Breast epithelium (tissue), 3 donors: ENCODE measurements around the gene MUC5AC.

Experiments
- POLR2A ChIP-seq: fragments of 450-650 bp; IDR thresholded peaks from one replicate; pipeline ENCODE4 v1.6.1; 2016; ENCODE audit warnings: antibody characterized with exemption, mild to moderate bottlenecking, moderate library complexity
- POLR2AphosphoS5 ChIP-seq, 3 donors: sonication (generic); formaldehyde crosslinking; IDR thresholded peaks; one replicate each; pipeline ENCODE4 v1.6.1; 2017; ENCODE audit warnings: antibody characterized with exemption in 3 of 3
- TF ChIP-seq, protein P1 (sequence below), 3 donors: fragments of 450-650 bp; IDR thresholded peaks; one replicate each; pipeline ENCODE4 v1.5.1; 2016 to 2017; ENCODE audit warnings: antibody characterized with exemption in 3 of 3, mild to moderate bottlenecking in 3 of 3, moderate library complexity in 3 of 3

DNA sequence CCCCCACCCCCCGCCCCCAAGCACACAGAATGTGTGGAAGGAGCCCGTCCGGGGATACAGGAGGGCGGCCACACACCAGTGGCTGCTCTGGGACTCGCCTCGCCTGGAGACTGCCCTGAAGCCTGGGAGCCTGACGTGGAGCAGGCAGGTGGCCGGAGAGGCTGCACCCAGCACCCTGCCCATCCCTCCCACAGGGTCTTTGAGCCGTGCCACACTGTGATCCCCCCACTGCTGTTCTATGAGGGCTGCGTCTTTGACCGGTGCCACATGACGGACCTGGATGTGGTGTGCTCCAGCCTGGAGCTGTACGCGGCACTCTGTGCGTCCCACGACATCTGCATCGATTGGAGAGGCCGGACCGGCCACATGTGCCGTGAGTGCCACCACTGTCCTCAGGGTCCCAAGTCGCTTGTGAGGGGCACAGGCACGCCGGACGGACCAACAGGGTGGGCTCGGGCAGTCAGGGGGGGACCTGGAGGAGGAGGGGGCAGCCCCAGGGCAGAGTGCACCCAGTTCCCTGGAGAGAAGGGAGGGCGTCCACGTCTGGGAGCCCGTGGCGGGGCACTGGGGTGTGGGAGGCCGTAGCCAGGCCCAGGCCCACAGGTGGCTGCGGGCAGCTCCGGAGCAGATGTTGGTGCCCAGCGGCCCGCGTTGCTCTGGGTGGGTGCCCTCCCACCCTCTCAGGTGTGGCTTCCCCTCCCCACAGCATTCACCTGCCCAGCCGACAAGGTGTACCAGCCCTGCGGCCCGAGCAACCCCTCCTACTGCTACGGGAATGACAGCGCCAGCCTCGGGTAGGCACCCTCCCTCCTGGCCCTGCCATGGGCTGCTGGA lies 38.1 kb downstream of the MUC5AC start:
- TF ChIP-seq, protein P1, sequence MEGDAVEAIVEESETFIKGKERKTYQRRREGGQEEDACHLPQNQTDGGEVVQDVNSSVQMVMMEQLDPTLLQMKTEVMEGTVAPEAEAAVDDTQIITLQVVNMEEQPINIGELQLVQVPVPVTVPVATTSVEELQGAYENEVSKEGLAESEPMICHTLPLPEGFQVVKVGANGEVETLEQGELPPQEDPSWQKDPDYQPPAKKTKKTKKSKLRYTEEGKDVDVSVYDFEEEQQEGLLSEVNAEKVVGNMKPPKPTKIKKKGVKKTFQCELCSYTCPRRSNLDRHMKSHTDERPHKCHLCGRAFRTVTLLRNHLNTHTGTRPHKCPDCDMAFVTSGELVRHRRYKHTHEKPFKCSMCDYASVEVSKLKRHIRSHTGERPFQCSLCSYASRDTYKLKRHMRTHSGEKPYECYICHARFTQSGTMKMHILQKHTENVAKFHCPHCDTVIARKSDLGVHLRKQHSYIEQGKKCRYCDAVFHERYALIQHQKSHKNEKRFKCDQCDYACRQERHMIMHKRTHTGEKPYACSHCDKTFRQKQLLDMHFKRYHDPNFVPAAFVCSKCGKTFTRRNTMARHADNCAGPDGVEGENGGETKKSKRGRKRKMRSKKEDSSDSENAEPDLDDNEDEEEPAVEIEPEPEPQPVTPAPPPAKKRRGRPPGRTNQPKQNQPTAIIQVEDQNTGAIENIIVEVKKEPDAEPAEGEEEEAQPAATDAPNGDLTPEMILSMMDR (IDR thresholded peaks at IDR 0.05) = no peak
- no peak for TF ChIP-seq POLR2AphosphoS5 (IDR thresholded peaks at IDR 0.05)
- no peak for TF ChIP-seq POLR2A
